Muscle layer of duodenum (tissue), 2 donors: ENCODE measurements around the gene ATXN7.

Source experiments
- H3K27ac ChIP-seq: one replicate; pipeline ENCODE4 v1.7.0; 2013; ENCODE audit warnings: mild to moderate bottlenecking, low read length
- H3K27me3 ChIP-seq: one replicate; pipeline ENCODE4 v1.7.0; 2013; ENCODE audit warnings: low read depth, mild to moderate bottlenecking, control low read depth, low read length
- H3K36me3 ChIP-seq, 2 donors: one replicate each; pipeline ENCODE4 v1.7.0; 2013; ENCODE audit warnings: low read length in 2 of 2, control low read depth in 1 of 2, mild to moderate bottlenecking in 1 of 2; ENCODE audit not compliant: insufficient read depth in 2 of 2, control insufficient read depth in 1 of 2
- H3K4me1 ChIP-seq, 2 donors: one replicate each; pipeline ENCODE4 v1.7.0; 2013; ENCODE audit warnings: low read length in 2 of 2, mild to moderate bottlenecking in 2 of 2, control low read depth in 1 of 2, moderate library complexity in 1 of 2; ENCODE audit not compliant: insufficient read depth in 2 of 2, control insufficient read depth in 1 of 2
- H3K4me3 ChIP-seq, 2 donors: one replicate each; pipeline ENCODE4 v1.7.0; 2013; ENCODE audit warnings: low read length in 2 of 2, low read depth in 1 of 2, mild to moderate bottlenecking in 1 of 2
- H3K9me3 ChIP-seq, 2 donors: one replicate each; pipeline ENCODE4 v1.7.0; 2013; ENCODE audit warnings: low read length in 2 of 2, control low read depth in 1 of 2, mild to moderate bottlenecking in 1 of 2; ENCODE audit not compliant: control insufficient read depth in 1 of 2
- donor health status: healthy.

The ATXN7 gene

GRCh38 chr3:64016941-64017620 is 153.4 kb downstream of the ATXN7 start:
- Histone ChIP-seq H3K36me3 (peaks cover 58 to 70% of the 10 kb centered on the region in 2 donors), H3K27ac (no peak overlapping the region), H3K27me3 (no peaks in the 10 kb centered on the region), H3K4me3 (no peak overlapping the region), H3K4me1 (peaks cover 5 to 13% of the 10 kb centered on the region in 2 donors), H3K9me3 (no peaks in the 10 kb centered on the region)

- no peak overlapping the region for H3K4me3 ChIP-seq
- H3K27me3 ChIP-seq: no peaks in the 10 kb centered on the region
- peaks cover 37 to 53% of the 10 kb centered on the region in 2 donors for H3K36me3 ChIP-seq
- H3K4me1 ChIP-seq: peaks cover 10 to 25% of the 10 kb centered on the region in 2 donors
- H3K9me3 ChIP-seq: no peaks in the 10 kb centered on the region
- H3K27ac ChIP-seq: no peak overlapping the region
Measured at GRCh38 chr3:64019271-64019670, 155.6 kb downstream of the ATXN7 start.

- H3K4me3 ChIP-seq: no peak overlapping the region
- peaks cover 31 to 47% of the 10 kb centered on the region in 2 donors for H3K36me3 ChIP-seq
- no peak overlapping the region for H3K27ac ChIP-seq
Measured at GRCh38 chr3:64019879-64020278, 156.2 kb downstream of the ATXN7 start.

GRCh38 chr3:64021922-64022321 is 158.3 kb downstream of the ATXN7 start:
- Histone ChIP-seq H3K9me3 (no peaks in the 10 kb centered on the region), H3K27ac (no peak overlapping the region), H3K36me3 (peaks cover 30% of the 10 kb centered on the region in 2 donors), H3K27me3 (no peaks in the 10 kb centered on the region), H3K4me1 (peaks cover 10 to 25% of the 10 kb centered on the region in 2 donors), H3K4me3 (peak overlapping the region; percentile 96 to 98)

More at GRCh38 chr3:64019879-64020278, 156.2 kb downstream of the ATXN7 start:
- Histone ChIP-seq H3K9me3 (no peaks in the 10 kb centered on the region), H3K4me1 (peaks cover 10 to 25% of the 10 kb centered on the region in 2 donors), H3K27me3 (no peaks in the 10 kb centered on the region)

- H3K4me1 ChIP-seq: peaks cover 10 to 25% of the 10 kb centered on the region in 2 donors
- peak overlapping the region; percentile 89 for H3K27ac ChIP-seq
Measured at GRCh38 chr3:64022451-64023186, 159.0 kb downstream of the ATXN7 start.

GRCh38 chr3:64023187-64023860 is 159.7 kb downstream of the ATXN7 start, which contains the start of gene PSMD6:
Gene PSMD6 (minus strand): TSS chr3:64023494. CDS start chr3:64023419, 75 bp downstream.
- Histone ChIP-seq H3K27ac (peak within 1 kb of the TSS; percentile 89), H3K36me3 (peaks cover 16% of the 10 kb centered on the region in 2 donors), H3K4me3 (peak within 1 kb of the TSS; percentile 96 to 98), H3K4me1 (peaks cover 10 to 25% of the 10 kb centered on the region in 2 donors), H3K27me3 (no peaks in the 10 kb centered on the region), H3K9me3 (no peaks in the 10 kb centered on the region)

More at GRCh38 chr3:64022451-64023186, 159.0 kb downstream of the ATXN7 start:
- Histone ChIP-seq H3K4me3 (peak overlapping the region; percentile 96 to 98), H3K27me3 (no peaks in the 10 kb centered on the region), H3K9me3 (no peaks in the 10 kb centered on the region), H3K36me3 (peaks cover 23% of the 10 kb centered on the region in 2 donors)

- Histone ChIP-seq H3K27ac (peak overlapping the region; percentile 53), H3K27me3 (no peaks in the 10 kb centered on the region), H3K4me1 (peaks cover 10 to 25% of the 10 kb centered on the region in 2 donors), H3K36me3 (peaks cover 10 to 13% of the 10 kb centered on the region in 2 donors), H3K4me3 (peak overlapping the region; percentile 96 to 98), H3K9me3 (no peaks in the 10 kb centered on the region)
Measured at GRCh38 chr3:64023861-64024223, 160.2 kb downstream of the ATXN7 start.

GRCh38 chr3:64026346-64026745 is 162.7 kb downstream of the ATXN7 start:
- no peaks in the 10 kb centered on the region for H3K27me3 ChIP-seq
- no peak overlapping the region for H3K27ac ChIP-seq
- H3K9me3 ChIP-seq: no peaks in the 10 kb centered on the region
- no peak overlapping the region for H3K4me3 ChIP-seq
- peaks cover 0 to 4% of the 10 kb centered on the region in 2 donors for H3K36me3 ChIP-seq
- H3K4me1 ChIP-seq: peaks cover 6 to 26% of the 10 kb centered on the region in 2 donors

GRCh38 chr3:64027658-64028057 is 164.0 kb downstream of the ATXN7 start:
- Histone ChIP-seq H3K27ac (no peak overlapping the region), H3K36me3 (peaks cover 0 to 4% of the 10 kb centered on the region in 2 donors), H3K27me3 (no peaks in the 10 kb centered on the region), H3K4me1 (peaks cover 0 to 13% of the 10 kb centered on the region in 2 donors), H3K9me3 (no peaks in the 10 kb centered on the region), H3K4me3 (no peak overlapping the region)

GRCh38 chr3:64028754-64029153 is 165.1 kb downstream of the ATXN7 start:
- peaks cover 0 to 11% of the 10 kb centered on the region in 2 donors for H3K4me1 ChIP-seq
- no peak overlapping the region for H3K27ac ChIP-seq
- no peaks in the 10 kb centered on the region for H3K27me3 ChIP-seq
- no peak overlapping the region for H3K4me3 ChIP-seq
- H3K9me3 ChIP-seq: no peaks in the 10 kb centered on the region
- no peaks in the 10 kb centered on the region for H3K36me3 ChIP-seq

GRCh38 chr3:64029287-64029686 is 165.6 kb downstream of the ATXN7 start:
- peaks cover 0 to 7% of the 10 kb centered on the region in 2 donors for H3K4me1 ChIP-seq
- no peak overlapping the region for H3K27ac ChIP-seq
- H3K4me3 ChIP-seq: no peak overlapping the region
- no peaks in the 10 kb centered on the region for H3K9me3 ChIP-seq
- no peaks in the 10 kb centered on the region for H3K36me3 ChIP-seq
- H3K27me3 ChIP-seq: no peaks in the 10 kb centered on the region
